HFFc6 (cell line): ENCODE data around the gene ZFP30. TPM values are rescaled to one million over a fixed set of nuclear protein-coding genes. Genes with fewer than 3 reads are reported as not detected.

Experiments
- DNase-seq: peaks from one replicate; pipeline ENCODE4 v3.0.0-alpha.2; 2018
- H3K27ac Mint-ChIP-seq: 2 replicates; pipeline ENCODE4 v1.8.0; 2020; ENCODE audit warnings: mild to moderate bottlenecking, mixed read lengths
- H3K27me3 Mint-ChIP-seq: 2 replicates; pipeline ENCODE4 v1.8.0; 2021; ENCODE audit warnings: mild to moderate bottlenecking, moderate library complexity, mixed read lengths; ENCODE audit not compliant: insufficient read depth
- H3K36me3 Mint-ChIP-seq: 2 replicates; pipeline ENCODE4 v1.8.0; 2021; ENCODE audit warnings: low read depth, mixed read lengths
- H3K4me1 Mint-ChIP-seq: 2 replicates; pipeline ENCODE4 v1.8.0; 2020; ENCODE audit warnings: low read depth, mixed read lengths
- H3K4me3 Mint-ChIP-seq: 2 replicates; pipeline ENCODE4 v1.8.0; 2020; ENCODE audit warnings: mild to moderate bottlenecking, moderate library complexity, mixed read lengths
- H3K9me3 Mint-ChIP-seq: 2 replicates; pipeline ENCODE4 v1.8.0; 2020; ENCODE audit warnings: mild to moderate bottlenecking, mixed read lengths
- long read RNA-seq: library from polyadenylated mRNA; unstranded; transcript quantifications from one replicate; pipeline ENCODE4 v2.0.0, GENCODE V29; 2019
- total RNA-seq, 6 experiments: library from RNA; stranded (reverse); fragmentation: NEBNext Ultra II Directional; extraction: Animal tissue kit (Norgen Biotek cat#: 25700); gene quantifications; 2 replicates in 1 of 6; 3 replicates in 5 of 6; pipeline ENCODE4 v1.2.3, GENCODE V29; 2021
- TF ChIP-seq, protein P1 (sequence below): fragments of 200-600 bp; sonication (generic); IDR thresholded peaks from 2 replicates; pipeline ENCODE4 v1.5.0; 2021; ENCODE audit warnings: antibody characterized with exemption, mild to moderate bottlenecking

ZFP30 gene
- 1 to 10 TPM; 6.4 to 7.6 (median 6.9) TPM for total RNA-seq
- long read RNA-seq, partial matches to known transcripts: 0 of 1 reads
- long read RNA-seq, other reads (novel, unspliced or antisense): 1 of 1 reads

- H3K9me3 Mint-ChIP-seq: peaks cover 42% of the 10 kb centered on the region
- peaks cover 23% of the 10 kb centered on the region for H3K4me1 Mint-ChIP-seq
- DNase-seq: peak; percentile 67
- H3K4me3 Mint-ChIP-seq: peak within 1 kb of the TSS; percentile 87
- H3K27ac Mint-ChIP-seq: peak within 1 kb of the TSS; percentile 93
- H3K27me3 Mint-ChIP-seq: peaks cover 2% of the 10 kb centered on the region; the same call in 1 of the 2 replicates
- TF ChIP-seq, protein P1, sequence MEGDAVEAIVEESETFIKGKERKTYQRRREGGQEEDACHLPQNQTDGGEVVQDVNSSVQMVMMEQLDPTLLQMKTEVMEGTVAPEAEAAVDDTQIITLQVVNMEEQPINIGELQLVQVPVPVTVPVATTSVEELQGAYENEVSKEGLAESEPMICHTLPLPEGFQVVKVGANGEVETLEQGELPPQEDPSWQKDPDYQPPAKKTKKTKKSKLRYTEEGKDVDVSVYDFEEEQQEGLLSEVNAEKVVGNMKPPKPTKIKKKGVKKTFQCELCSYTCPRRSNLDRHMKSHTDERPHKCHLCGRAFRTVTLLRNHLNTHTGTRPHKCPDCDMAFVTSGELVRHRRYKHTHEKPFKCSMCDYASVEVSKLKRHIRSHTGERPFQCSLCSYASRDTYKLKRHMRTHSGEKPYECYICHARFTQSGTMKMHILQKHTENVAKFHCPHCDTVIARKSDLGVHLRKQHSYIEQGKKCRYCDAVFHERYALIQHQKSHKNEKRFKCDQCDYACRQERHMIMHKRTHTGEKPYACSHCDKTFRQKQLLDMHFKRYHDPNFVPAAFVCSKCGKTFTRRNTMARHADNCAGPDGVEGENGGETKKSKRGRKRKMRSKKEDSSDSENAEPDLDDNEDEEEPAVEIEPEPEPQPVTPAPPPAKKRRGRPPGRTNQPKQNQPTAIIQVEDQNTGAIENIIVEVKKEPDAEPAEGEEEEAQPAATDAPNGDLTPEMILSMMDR: no peak
- H3K36me3 Mint-ChIP-seq: peaks cover 30% of the 10 kb centered on the region
These were observed at the start of gene ZFP30 for GRCh38 chr19:37655301-37655688. TSS of gene ZFP30 (minus strand) at chr19:37655465. CDS start at chr19:37647822, 7,643 bp downstream.

DNA sequence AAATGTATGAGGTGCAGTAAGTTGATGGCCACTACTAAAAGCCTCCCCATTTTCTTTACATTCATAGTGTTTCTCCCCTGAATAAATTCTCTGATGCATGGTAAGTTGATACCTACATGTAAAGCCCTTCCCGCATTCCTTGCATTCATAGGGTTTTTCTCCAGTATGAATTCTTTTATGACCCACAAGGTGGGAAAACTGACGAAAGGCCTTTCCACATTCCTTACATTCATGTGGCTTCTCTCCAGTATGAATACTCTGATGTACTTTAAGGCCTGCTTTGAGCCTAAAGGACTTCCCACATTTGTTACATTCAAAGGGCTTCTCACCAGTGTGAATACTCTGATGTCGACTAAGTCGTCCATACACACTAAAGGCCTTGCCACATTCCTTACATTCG is 43.8 kb upstream of the ZFP30 start:
- TF ChIP-seq, protein P1: no peak
- peaks cover 76% of the 10 kb centered on the region for H3K9me3 Mint-ChIP-seq
- no peaks in the 10 kb centered on the region for H3K27me3 Mint-ChIP-seq
- DNase-seq: no peak
- H3K4me1 Mint-ChIP-seq: no peaks in the 10 kb centered on the region
- peaks cover 79% of the 10 kb centered on the region for H3K36me3 Mint-ChIP-seq
- H3K4me3 Mint-ChIP-seq: no peak overlapping the region
- H3K27ac Mint-ChIP-seq: no peak overlapping the region

- Mint-ChIP-seq H3K4me1 (no peaks in the 10 kb centered on the region), H3K27ac (no peak overlapping the region), H3K4me3 (no peak overlapping the region), H3K27me3 (no peaks in the 10 kb centered on the region), H3K36me3 (peaks cover 76% of the 10 kb centered on the region), H3K9me3 (peaks cover 79% of the 10 kb centered on the region)
- TF ChIP-seq, protein P1: no peak
- DNase-seq: no peak
These were observed 43.0 kb upstream of the ZFP30 start for GRCh38 chr19:37698216-37698615.

- H3K9me3 Mint-ChIP-seq: peaks cover 76% of the 10 kb centered on the region
- peaks cover 53% of the 10 kb centered on the region for H3K36me3 Mint-ChIP-seq
- DNase-seq: no peak
- no peaks in the 10 kb centered on the region for H3K27me3 Mint-ChIP-seq
- TF ChIP-seq, protein P1: no peak
- H3K4me3 Mint-ChIP-seq: no peak overlapping the region
- no peaks in the 10 kb centered on the region; the same call in 1 of the 2 replicates for H3K4me1 Mint-ChIP-seq
- H3K27ac Mint-ChIP-seq: no peak overlapping the region
These were observed 40.1 kb upstream of the ZFP30 start for GRCh38 chr19:37695144-37695899.

GRCh38 chr19:37692956-37693620 is 37.8 kb upstream of the ZFP30 start:
- H3K4me3 Mint-ChIP-seq: no peak overlapping the region
- TF ChIP-seq, protein P1: no peak
- DNase-seq: no peak
- no peaks in the 10 kb centered on the region for H3K27me3 Mint-ChIP-seq
- no peaks in the 10 kb centered on the region; the same call in 1 of the 2 replicates for H3K4me1 Mint-ChIP-seq
- H3K27ac Mint-ChIP-seq: no peak overlapping the region
- peaks cover 30% of the 10 kb centered on the region for H3K36me3 Mint-ChIP-seq
- peaks cover 66% of the 10 kb centered on the region for H3K9me3 Mint-ChIP-seq
